ENCODE results near the gene DSC2. TPM values are rescaled to one million over a fixed set of nuclear protein-coding genes. Genes with fewer than 3 reads are reported as not detected.
"Not testable (repeated sequence)": the region's sequence is repeated elsewhere in the genome, so short reads cannot be mapped to it uniquely, and the experiment has no call there.

Gene DSC2
- polyA plus RNA-seq, 10 donors, result 3.8 to 13.9 (median 7.4) TPM

DNA sequence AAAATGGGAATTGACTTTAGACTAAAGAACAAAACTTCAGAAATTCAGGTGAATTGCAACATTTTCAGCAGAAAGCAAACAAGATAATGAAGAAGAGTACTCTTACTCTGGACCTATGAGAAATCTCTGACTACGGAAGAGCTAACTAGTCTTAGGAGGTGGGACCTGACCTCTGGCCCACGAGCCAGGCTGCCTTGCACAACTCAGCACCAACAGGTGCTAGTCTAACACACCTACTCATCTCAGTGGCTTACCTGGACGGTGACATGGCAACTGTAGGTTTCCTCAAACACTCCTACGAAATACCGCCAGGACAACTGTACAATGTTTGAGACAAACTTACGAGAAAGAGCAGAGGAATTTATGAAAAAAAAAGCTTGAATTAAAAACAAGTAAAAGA, 56.6 kb downstream of the DSC2 start:
- DNase-seq, result no peak

- DNase-seq, result no peak
Observed at GRCh38 chr18:31044926-31045325, 57.3 kb downstream of the DSC2 start.

- DNase-seq, result no peak
Observed at GRCh38 chr18:31043709-31044108, 58.5 kb downstream of the DSC2 start.

DNA sequence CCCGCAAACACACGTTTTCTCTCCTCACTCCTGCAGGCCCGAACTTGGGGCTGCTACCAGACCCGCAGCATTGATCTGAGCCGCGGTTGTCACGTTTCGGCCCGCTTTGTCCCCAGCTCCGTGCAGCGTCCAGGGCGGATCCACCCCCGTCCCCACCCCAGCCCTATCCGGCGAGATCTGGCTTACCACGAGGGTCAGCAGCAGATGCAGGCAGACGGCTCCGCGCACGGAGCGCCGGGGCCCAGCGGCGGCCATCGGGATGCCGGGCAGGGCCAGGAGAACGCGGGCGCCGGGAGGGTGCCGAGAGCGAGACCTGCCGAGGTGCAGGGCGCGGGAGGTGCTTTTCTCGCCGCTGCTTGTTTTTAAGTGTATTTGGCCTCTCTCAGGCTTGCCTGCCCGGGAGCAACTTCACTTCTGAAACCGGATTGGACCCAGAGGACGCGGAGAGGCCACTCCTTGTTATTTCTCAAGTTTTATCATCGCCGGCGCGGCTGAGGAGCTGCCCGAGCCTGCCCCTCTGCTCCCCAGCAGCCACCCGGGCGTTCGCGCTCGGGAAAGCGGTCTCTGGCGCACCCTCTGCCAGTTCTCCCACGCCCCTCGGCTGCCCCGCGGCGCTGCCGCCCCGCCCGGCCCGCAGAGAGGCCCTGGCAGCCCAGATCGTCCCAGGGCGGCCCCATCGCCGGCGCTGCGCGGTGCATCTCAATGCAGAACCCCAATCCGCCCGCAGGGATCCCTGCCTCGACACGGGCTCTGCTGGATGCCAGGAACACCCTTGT, 59.6 kb downstream of the DSC2 start, which contains the start of gene DSC3:
Gene DSC3 (minus strand): TSS at position 337 of the 776 bp plus-strand sequence. CDS start 82 bp downstream, at position 255.
- DNase-seq, result peak in 2 of 3 donors; percentile 42 to 86

DNA sequence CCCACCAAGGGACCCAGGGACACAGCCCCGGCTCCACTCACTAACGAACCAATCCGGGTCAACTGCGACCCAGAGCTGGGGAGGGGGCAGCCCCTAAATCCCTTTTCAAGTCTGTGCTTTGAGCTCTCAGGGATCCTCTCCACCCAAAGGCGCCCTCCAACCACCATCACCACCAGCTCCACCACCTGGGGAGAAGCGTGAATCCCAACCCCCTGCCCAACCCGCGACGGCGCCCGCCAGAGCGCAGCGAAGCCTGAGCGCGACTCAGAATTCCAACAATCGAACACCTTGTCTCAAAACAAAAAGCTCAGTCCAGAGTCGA, 60.2 kb downstream of the DSC2 start:
- DNase-seq, result no peak

DNA sequence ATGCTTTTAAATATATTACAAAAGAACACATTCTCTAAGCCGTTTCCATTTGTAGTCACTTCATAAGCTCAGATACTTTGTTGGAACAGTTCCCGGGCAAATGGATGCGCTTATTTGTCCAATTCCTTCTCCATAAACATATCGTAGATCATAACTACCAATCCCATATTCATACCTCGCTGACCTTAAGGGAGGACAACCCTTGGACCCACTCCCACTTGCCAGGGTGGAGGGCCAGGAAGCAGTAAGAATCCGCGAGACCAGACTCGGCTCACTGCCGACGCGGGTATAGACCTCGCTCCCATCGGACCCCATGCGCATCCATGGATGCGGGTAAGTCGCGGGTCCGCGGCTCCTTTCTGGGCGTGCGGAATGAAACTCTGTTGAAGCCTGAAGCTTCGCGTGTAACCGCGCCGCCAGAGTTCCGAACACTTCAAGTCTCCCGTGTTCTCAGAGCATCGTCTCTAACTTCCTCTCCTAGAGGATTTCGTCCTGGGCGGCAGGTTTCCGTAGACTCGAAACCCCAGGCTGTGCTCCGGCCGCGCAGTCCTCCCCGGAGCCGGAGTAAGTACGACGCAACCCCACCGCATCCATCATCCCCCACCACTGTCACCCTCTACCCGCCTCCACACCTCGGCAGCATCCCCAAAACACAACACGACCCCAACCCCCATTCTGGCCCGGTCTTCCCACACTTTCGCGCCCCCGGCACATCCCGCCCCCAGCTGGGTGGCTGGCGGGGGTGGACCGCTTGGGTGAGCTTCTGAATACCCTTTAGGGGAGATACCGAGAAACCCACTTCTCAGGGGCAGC, 60.7 kb downstream of the DSC2 start:
- peak in 2 of 3 donors; percentile 37 to 80 for DNase-seq

DNA sequence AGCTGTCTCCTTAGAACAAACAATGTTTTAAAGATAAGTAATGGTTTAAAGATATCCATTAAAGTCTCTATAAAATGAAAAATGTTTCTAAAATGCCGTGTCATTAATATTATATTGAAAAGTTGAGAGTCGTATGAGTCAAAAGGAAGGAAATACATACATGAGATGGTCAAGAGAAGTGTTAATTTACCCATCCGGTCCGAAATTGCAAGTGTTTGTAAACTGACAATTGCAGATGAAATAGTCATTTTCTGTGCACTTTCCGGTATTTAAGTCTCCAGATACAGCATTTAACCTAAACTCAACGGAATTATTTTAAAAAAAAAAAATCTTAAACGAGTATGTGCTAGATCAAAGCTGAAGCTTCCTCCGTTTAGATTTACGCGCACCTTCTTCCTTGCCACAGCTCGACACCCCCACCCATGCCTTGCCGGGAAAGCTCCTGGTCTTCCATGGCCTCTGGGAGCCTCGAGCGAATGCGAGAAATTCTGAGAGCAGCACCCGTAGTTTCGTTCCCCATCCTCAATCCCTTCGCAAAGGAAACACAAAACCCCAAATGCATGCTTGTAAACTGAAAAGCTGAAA, 61.4 kb downstream of the DSC2 start:
- no peak for DNase-seq

DNA sequence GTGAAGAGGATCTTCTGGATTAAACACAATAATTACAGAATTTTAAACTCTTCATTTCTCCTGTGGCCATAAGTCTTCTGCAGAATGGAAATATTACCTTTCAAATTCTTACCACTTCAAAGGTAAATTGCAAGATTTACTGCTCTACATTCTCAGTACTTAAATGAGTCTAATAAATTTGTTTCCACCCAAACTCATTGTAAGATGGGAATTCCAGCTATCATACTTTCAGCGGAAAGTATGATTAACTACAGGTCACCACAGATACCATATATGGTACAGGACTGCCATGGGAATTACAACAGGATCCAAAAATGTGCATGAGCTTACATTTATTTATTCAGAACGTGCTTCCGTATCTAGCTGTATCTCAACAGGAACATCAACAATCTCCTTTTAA, 62.8 kb downstream of the DSC2 start:
- peak in 1 of 3 donors; percentile 19 for DNase-seq

- DNase-seq, result not testable (repeated sequence)
Observed at GRCh38 chr18:31037686-31038085, 64.5 kb downstream of the DSC2 start.

GRCh38 chr18:31034541-31034940, 67.7 kb downstream of the DSC2 start:
- no peak for DNase-seq

DNA sequence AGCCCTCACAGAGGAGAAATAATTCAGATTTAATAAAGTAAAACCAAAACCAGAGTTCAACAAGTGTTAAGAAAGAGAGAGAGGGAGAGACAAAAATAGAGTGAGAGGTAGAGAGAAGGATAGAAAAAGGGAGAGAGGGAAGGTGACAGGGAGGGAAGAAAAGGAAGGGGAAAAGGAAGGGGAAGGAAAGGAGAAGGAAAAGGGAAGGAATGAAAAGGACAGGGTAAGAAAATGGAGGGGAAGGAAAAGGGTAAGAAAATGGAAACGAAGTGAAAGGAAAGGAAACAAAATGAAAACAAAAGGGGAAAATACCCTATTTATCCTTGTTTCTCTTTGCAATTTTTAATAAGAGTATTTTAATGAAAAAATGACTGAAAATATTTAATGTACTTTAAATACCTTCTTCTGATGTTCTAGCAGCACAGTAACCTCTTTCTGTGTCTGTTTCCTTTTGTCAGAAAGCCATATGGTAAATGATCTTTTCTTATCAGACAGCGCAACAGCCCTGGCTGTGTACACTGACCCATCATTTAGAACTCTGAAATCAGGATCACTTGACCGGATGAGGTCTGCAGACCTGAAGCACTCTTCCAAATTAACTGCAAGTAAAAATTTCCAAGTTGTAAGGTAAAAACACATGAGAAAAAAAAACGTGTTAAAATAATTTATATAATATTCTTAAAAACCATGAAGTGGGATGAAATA, 71.5 kb downstream of the DSC2 start:
- no peak for DNase-seq

DNA sequence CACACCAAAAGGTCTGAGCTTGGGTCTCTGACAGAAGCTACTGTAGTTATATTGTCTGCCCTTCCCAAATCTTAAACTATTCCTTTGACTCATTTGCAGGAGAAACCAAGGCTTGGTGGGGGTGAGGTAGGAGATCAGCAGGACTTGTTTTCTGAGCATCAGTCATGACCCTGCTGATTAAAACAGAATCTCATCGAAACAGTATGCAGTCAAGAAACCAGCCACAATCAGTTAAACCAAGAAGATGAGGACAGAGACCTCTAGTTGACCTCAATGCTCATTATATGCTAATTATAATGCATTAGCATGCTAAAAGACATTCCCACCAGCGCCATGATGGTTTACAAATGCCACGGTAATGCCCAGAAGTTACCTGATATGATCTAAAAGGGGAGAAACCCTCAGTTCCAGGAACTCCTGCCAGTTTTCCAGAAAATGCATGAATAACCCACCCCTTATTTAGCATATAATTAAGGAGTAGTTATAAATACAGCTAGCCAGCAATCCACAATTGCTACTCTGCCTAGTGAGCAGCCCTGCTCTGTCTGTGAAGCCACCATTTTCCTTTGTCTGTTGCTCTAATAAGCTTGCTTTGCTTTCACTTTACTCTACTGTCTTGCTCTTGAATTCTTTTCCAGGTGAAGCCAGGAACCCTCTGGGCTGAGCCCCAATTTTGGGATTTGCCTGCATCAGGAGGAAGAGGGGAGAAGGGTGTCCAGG, 86.3 kb downstream of the DSC2 start:
- DNase-seq, result no peak

DNA sequence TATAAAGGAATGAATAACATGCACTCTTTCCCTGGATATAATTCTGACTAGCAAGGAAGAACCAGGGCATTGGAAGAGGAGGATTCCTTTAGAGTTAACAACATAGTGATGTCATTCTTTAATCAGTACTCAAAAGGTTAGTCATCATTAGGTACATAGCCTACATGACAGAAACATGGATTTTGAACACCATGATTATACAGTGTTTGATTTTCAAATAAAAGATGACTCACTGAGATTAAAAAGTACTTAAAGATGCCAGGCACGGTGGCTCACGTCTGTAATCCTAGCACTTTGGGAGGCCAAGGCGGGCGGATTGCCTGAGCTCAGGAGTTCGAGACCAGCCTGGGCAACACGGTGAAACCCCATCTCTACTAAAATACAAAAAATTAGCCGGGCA, 90.8 kb downstream of the DSC2 start:
- peak in 1 of 3 donors; percentile 14 for DNase-seq

GRCh38 chr18:31010601-31011000, 91.6 kb downstream of the DSC2 start:
- DNase-seq, result no peak

Other genes with a start within 250 kb of the DSC2 start
- 10 to 100 TPM in 2 of 10 donors, 1 to 10 TPM in 3, under 1 TPM in 5; 0.08 to 49.2 (median 1.1) TPM for gene DSC3, start 59.7 kb downstream of the DSC2 start, polyA plus RNA-seq (ENCODE audit: insufficient read length in 10 of 10)
- 10 to 100 TPM in 2 of 10 donors, under 1 TPM in 4, not detected in 4; 0.05 to 16.2 (median 0.11) TPM for gene DSC1, start 60.4 kb upstream of the DSC2 start, polyA plus RNA-seq (ENCODE audit: insufficient read length in 10 of 10)
- 10 to 100 TPM in 2 of 10 donors, under 1 TPM in 2, not detected in 6; 0.09 to 28.0 (median 9.3) TPM for gene DSG1, start 215.7 kb upstream of the DSC2 start, polyA plus RNA-seq (ENCODE audit: insufficient read length in 10 of 10)